Muscle of back (tissue), 13 donors: Measurements from ENCODE around the gene HSPA4. TPM values are rescaled to one million over a fixed set of nuclear protein-coding genes. Genes with fewer than 3 reads are reported as not detected.
"Not testable (repeated sequence)": the region's sequence is repeated elsewhere in the genome, so short reads cannot be mapped to it uniquely, and the experiment has no call there.

Experiments
- DNase-seq, 3 donors: peaks; one replicate each; pipeline versions ENCODE4 v3.0.0 to v3.0.0-alpha.2; 2013
- long read RNA-seq, 9 donors: transcript quantifications; one replicate each; lab custom pipeline, GENCODE V29; 2026
- polyA plus RNA-seq, 10 donors: library from polyadenylated mRNA; unstranded; fragments of 120-200 nt; gene quantifications; one replicate each; pipeline ENCODE4 v1.2.1, GENCODE V29; 2013; ENCODE audit not compliant: insufficient read length in 10 of 10

The HSPA4 gene
- polyA plus RNA-seq = 100 to 1,000 TPM in 3 of 10 donors, 10 to 100 TPM in 7; 67.9 to 108 (median 82.4) TPM
- long read RNA-seq, donor 1, full-length matches to known transcripts = 7 of 7 reads
- long read RNA-seq, donor 1, partial matches to known transcripts = 0 of 7 reads
- long read RNA-seq, donor 1, other reads (novel, unspliced or antisense) = 0 of 7 reads
- long read RNA-seq, donor 2, full-length matches to known transcripts = 6 of 6 reads
- long read RNA-seq, donor 2, partial matches to known transcripts = 0 of 6 reads
- long read RNA-seq, donor 2, other reads (novel, unspliced or antisense) = 0 of 6 reads
- long read RNA-seq, donor 3 = 0 reads
- long read RNA-seq, donor 4, full-length matches to known transcripts = 7 of 7 reads
- long read RNA-seq, donor 4, partial matches to known transcripts = 0 of 7 reads
- long read RNA-seq, donor 4, other reads (novel, unspliced or antisense) = 0 of 7 reads
- long read RNA-seq, donor 5, full-length matches to known transcripts = 6 of 14 reads
- long read RNA-seq, donor 5, partial matches to known transcripts = 8 of 14 reads
- long read RNA-seq, donor 5, other reads (novel, unspliced or antisense) = 0 of 14 reads
- long read RNA-seq, donor 6, full-length matches to known transcripts = 6 of 17 reads
- long read RNA-seq, donor 6, partial matches to known transcripts = 11 of 17 reads
- long read RNA-seq, donor 6, other reads (novel, unspliced or antisense) = 0 of 17 reads
- long read RNA-seq, donor 7, full-length matches to known transcripts = 3 of 3 reads
- long read RNA-seq, donor 7, partial matches to known transcripts = 0 of 3 reads
- long read RNA-seq, donor 7, other reads (novel, unspliced or antisense) = 0 of 3 reads
- long read RNA-seq, donor 8, full-length matches to known transcripts = 5 of 10 reads
- long read RNA-seq, donor 8, partial matches to known transcripts = 5 of 10 reads
- long read RNA-seq, donor 8, other reads (novel, unspliced or antisense) = 0 of 10 reads
- long read RNA-seq, donor 9, full-length matches to known transcripts = 1 of 1 reads
- long read RNA-seq, donor 9, partial matches to known transcripts = 0 of 1 reads
- long read RNA-seq, donor 9, other reads (novel, unspliced or antisense) = 0 of 1 reads

GRCh38 chr5:133051542-133052316, at the start of gene HSPA4:
Gene HSPA4, plus strand, starts transcription at chr5:133052013. Its CDS starts 238 bp downstream, at chr5:133052251.
- peak; percentile 99 to 100 (median 100) for DNase-seq

- no peak for DNase-seq
These were observed 45.2 kb upstream of the HSPA4 start for GRCh38 chr5:133006653-133007052.

GRCh38 chr5:133008455-133008854, 43.4 kb upstream of the HSPA4 start:
- DNase-seq = not testable (repeated sequence)

DNA sequence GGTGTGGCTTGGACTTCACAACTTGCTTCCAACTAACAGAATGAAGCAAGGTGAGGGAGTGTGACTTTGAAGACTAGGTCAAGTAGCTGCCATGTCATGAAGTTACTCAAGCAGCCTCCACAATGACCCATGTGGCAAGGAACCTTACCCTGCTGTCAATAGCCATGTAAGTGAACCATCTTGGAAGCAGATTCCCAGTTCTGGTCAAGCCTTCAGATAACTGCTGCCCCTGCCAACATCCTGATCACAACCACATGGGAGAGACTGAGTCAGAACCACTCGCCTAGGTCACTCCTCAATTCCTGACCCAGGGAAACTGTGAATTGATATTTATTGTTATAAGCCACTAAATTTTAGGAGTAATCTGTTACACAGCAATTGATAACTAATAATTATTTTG, 36.3 kb upstream of the HSPA4 start:
- no peak for DNase-seq

GRCh38 chr5:133017964-133018363, 33.8 kb upstream of the HSPA4 start:
- no peak for DNase-seq

GRCh38 chr5:133019471-133019870, 32.3 kb upstream of the HSPA4 start:
- DNase-seq = not testable (repeated sequence)

- peak; percentile 94 to 99 (median 97) for DNase-seq
These were observed 25.8 kb upstream of the HSPA4 start, which contains the start of gene ZCCHC10 for GRCh38 chr5:133025804-133026663. Gene ZCCHC10, minus strand, starts transcription at chr5:133026549. Its CDS starts 12 bp downstream, at chr5:133026537.

- no peak for DNase-seq
These were observed 25.1 kb upstream of the HSPA4 start for GRCh38 chr5:133026664-133027153.

- DNase-seq = no peak
These were observed 22.4 kb upstream of the HSPA4 start for GRCh38 chr5:133029416-133029815.

DNA sequence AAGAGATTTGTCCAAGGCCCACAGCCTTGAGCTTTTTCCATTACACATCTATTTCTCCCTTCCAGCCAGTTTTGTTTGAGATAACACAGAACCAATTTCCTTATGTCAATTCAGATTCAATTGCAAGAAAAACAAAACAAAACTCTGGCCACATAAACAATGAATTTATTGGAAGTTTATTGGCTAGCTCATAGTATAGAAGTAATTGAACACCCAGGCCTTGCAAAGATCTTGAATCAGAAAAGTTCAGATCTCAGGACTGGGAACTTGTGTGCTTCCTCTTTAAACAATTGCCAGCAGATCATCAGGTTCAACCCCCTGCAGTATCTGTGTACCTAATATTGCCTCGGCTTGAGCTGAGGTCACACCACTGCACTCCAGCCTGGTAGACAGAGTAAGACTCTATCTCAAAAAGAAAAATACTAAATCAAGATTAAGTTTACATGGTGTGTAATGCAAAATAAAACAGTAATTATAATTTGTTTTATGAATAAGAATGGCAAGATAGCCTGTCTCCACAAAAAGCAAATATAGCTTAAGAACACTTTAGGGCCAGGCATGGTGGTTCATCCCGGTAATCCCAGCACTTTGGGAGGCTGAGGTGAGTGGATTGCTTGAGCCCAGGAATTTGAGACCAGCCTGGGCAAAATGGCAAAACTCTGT, 21.3 kb upstream of the HSPA4 start:
- DNase-seq = no peak

DNA sequence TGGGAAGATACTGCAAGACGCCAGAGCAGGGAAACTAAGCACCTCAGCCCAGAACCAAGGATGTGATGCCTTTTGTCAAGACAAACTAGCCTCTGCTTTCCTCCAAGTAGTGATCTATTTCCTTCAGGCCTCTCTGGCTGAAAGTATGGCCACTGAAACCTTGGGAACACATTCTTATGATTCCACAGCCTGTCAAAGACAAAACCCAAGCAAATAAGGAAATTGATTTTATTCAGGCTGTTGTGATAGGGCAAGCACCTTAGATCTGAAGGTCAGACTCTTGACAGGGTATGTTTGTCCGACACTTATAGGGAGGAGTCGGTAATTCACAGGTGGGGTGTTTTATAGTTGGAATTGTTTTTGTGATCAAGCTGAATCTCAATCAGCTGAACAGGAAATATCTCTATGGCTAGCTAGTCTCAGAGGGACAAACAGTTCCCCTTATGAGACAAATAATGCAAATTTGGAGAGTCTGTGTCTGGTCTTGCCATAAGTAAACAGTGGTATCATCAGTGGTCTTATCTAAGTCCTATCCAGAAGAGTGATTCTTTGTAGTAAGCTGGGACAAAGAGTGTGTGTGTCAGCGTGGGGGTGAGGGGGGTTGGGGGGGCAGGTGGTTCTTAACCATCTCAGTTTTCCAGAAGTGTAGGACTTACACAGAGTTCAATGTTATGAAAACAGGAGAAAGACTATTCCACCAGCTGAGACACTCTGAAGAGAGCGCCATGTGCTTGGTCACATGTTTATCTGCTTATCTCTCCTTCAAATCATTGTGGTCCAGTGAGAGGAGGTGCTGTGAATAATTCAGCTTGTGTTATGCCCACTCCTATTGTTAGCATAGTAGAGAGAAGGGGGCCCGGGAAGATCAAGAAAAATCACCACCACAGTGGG, 18.7 kb upstream of the HSPA4 start:
- DNase-seq = no peak

DNA sequence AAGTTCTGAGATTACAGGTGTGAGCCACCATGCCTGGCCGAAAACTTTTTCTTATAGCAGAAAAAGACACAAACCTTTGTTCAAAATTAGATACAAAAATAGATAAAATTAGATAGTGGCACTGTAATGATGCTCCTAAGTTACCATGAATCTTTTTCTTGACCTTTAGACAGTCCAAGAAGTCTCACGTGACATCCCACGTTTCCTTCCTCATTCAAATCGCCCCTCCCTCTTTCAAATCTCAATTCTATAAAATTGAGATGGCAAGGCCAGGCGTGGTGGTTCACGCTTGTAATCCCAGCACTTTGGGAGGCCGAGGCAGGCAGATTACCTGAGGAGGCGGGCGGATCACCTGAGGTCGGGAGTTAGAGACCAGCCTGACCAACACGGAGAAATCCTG, 17.7 kb upstream of the HSPA4 start:
- no peak for DNase-seq

GRCh38 chr5:133035224-133035623, 16.6 kb upstream of the HSPA4 start:
- no peak for DNase-seq

DNA sequence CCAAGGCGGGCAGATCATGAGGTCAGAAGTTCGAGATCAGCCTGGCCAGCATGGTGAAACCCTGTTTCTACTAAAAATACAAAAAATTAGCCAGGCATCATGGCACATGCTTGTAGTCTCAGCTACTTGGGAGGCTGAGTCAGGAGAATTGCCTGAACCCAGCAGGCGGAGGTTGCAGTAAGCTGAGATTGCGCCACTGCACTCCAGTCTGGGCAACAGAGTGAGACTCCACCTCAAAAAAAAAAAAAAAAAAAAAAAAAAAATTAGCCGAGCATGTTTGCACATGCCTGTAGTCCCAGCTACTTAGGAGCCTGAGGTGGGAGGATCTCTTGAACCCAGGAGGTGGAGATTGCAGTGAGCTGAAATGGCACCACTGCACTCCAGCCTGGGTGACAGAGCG, 15.1 kb upstream of the HSPA4 start:
- not testable (repeated sequence) for DNase-seq

GRCh38 chr5:133041157-133041784, 10.5 kb upstream of the HSPA4 start:
- no peak for DNase-seq

DNA sequence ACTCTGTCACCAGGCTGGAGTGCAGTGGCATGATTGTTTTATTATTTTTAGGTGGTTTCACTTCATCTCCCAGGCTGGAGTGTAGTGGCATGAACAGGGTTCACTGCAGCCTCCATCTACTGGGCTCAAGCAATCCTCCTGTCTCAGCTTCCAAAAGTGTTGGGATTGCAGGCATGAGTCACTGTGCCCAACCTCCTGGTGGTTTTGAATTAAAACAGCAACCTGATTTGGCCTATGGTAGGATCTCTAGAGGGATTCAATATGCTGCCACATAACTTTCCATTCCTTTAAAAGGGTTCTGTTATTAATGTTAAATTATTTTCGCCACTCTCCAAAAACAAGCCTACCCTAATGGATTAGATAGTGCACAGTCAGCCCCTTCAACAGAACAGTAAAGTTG, 9.9 kb upstream of the HSPA4 start:
- DNase-seq = no peak

- DNase-seq = not testable (repeated sequence)
These were observed 5.3 kb upstream of the HSPA4 start for GRCh38 chr5:133046560-133046959.

DNA sequence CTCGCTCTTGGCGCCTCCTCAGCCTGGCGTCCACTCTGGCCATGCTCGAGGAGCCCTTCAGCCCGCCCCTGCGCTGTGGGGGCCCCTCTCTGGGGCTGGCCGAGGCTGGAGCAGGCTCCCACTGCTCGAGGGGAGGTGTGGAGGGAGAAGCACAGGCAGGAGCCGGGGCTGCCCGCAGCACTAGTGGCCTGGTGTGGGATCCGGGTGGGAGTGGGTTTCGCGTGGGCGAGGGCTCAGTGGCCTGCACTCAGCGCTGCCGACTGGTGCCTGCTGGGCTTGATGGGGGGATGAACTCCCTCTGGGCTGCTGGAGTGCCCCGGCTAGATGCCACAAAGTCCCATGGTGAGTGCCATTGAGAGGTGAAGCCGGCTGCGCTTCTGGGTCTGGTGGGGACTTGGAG, 4.4 kb upstream of the HSPA4 start:
- DNase-seq = no peak
